Measurements from ENCODE around the gene GIPC1.
"Not testable (repeated sequence)": the region's sequence is repeated elsewhere in the genome, so short reads cannot be mapped to it uniquely, and the experiment has no call there.

Gene GIPC1

DNA sequence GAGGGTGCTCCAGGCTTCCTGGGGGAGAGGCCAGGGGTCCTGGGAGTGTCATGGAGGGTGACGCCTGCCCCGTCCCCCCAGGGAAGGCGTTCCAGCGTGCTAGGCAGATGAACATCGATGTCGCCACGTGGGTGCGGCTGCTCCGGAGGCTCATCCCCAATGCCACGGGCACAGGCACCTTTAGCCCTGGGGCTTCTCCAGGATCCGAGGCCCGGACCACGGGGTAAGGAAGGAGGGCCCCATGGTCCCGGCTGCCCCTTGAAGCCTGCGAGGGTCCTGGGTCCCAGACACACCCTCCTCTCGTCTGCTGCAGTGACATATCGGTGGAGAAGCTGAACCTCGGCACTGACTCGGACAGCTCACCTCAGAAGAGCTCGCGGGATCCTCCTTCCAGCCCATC lies 32.2 kb downstream of the GIPC1 start:
- Histone ChIP-seq H3K36me3 (ENCODE audit: insufficient read depth, low read length) (peaks cover 68% of the 10 kb centered on the region), H3K4me3 (ENCODE audit: low read length) (no peak overlapping the region), H3K27ac (ENCODE audit: low read depth, low read length) (no peak overlapping the region), H3K9ac (ENCODE audit: low read depth, low read length) (no peak overlapping the region), H3K27me3 (ENCODE audit: insufficient read depth, low read length) (no peaks in the 10 kb centered on the region), H3K9me3 (ENCODE audit: insufficient read depth, low read depth, low read length) (no peaks in the 10 kb centered on the region), H3K4me1 (ENCODE audit: insufficient read depth, low read length) (no peaks in the 10 kb centered on the region)
- WGBS = 97% methylated on average over 21 of the region's 21 CpGs

- not testable (repeated sequence) for H3K27me3 ChIP-seq (ENCODE audit: insufficient read depth, low read length); H3K27ac ChIP-seq (ENCODE audit: low read depth, low read length); H3K4me3 ChIP-seq (ENCODE audit: low read length); H3K4me1 ChIP-seq (ENCODE audit: insufficient read depth, low read length); H3K9ac ChIP-seq (ENCODE audit: low read depth, low read length); H3K9me3 ChIP-seq (ENCODE audit: insufficient read depth, low read depth, low read length)
- peaks cover 60% of the 10 kb centered on the region for H3K36me3 ChIP-seq (ENCODE audit: insufficient read depth, low read length)
- 96% methylated on average over 5 of the region's 7 CpGs for WGBS
Observed at GRCh38 chr19:14462401-14462800, 33.5 kb downstream of the GIPC1 start.

GRCh38 chr19:14460935-14461334 lies 35.0 kb downstream of the GIPC1 start:
- Histone ChIP-seq H3K36me3 (ENCODE audit: insufficient read depth, low read length) (peaks cover 47% of the 10 kb centered on the region), H3K9me3 (ENCODE audit: insufficient read depth, low read depth, low read length) (no peaks in the 10 kb centered on the region), H3K4me3 (ENCODE audit: low read length) (no peak overlapping the region), H3K4me1 (ENCODE audit: insufficient read depth, low read length) (no peaks in the 10 kb centered on the region), H3K9ac (ENCODE audit: low read depth, low read length) (no peak overlapping the region), H3K27me3 (ENCODE audit: insufficient read depth, low read length) (no peaks in the 10 kb centered on the region), H3K27ac (ENCODE audit: low read depth, low read length) (no peak overlapping the region)
- WGBS = 94% methylated on average over 2 of the region's 2 CpGs

DNA sequence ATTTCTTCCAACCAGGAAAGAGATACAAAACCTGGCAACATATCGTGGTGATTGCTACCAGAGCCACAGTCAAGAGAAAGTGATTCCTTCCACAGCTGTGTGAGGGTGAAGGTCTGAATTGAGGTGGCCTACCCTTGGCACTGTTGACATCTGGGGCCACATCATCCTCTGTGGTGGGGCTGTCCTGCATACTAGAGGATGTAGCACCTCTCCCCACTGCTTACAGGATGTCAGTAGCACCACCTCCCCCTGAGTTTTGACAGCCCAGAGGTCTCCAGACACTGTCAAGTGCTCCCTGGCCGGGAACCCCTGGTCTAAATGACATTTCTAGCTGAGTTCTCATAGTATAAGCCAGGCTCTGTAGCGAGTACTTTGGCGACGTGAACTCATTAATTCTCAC lies 36.2 kb downstream of the GIPC1 start:
- no peaks in the 10 kb centered on the region for H3K9me3 ChIP-seq (ENCODE audit: insufficient read depth, low read depth, low read length)
- no peaks in the 10 kb centered on the region for H3K27me3 ChIP-seq (ENCODE audit: insufficient read depth, low read length)
- H3K4me3 ChIP-seq (ENCODE audit: low read length) = no peak overlapping the region
- WGBS = 94% methylated on average over 5 of the region's 5 CpGs
- peaks cover 43% of the 10 kb centered on the region for H3K36me3 ChIP-seq (ENCODE audit: insufficient read depth, low read length)
- no peaks in the 10 kb centered on the region for H3K4me1 ChIP-seq (ENCODE audit: insufficient read depth, low read length)
- H3K27ac ChIP-seq (ENCODE audit: low read depth, low read length) = no peak overlapping the region
- H3K9ac ChIP-seq (ENCODE audit: low read depth, low read length) = no peak overlapping the region

DNA sequence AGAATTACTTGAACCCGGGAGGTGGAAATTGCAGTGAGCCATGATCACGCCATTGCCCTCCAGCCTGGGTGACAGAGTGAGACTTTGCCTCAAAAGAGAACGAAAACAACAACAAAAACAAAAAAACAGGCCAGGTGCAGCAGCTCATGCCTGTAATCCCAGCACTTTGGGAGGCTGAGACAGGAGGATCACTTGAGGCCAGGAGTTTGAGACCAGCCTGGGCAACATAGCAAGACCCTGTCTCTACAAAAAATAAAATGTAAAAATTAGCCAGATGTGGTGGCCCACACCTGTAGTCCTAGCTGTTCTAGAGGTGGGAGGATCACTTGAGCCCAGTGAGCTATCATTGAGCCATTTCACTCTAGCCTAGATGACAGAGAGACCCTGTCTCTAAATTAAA lies 43.6 kb downstream of the GIPC1 start:
- peaks cover 45% of the 10 kb centered on the region for H3K36me3 ChIP-seq (ENCODE audit: insufficient read depth, low read length)
- not testable (repeated sequence) for H3K4me3 ChIP-seq (ENCODE audit: low read length); H3K4me1 ChIP-seq (ENCODE audit: insufficient read depth, low read length); H3K9ac ChIP-seq (ENCODE audit: low read depth, low read length); H3K27me3 ChIP-seq (ENCODE audit: insufficient read depth, low read length); H3K27ac ChIP-seq (ENCODE audit: low read depth, low read length); H3K9me3 ChIP-seq (ENCODE audit: insufficient read depth, low read depth, low read length)
- WGBS = 97% methylated on average over 3 of the region's 3 CpGs

DNA sequence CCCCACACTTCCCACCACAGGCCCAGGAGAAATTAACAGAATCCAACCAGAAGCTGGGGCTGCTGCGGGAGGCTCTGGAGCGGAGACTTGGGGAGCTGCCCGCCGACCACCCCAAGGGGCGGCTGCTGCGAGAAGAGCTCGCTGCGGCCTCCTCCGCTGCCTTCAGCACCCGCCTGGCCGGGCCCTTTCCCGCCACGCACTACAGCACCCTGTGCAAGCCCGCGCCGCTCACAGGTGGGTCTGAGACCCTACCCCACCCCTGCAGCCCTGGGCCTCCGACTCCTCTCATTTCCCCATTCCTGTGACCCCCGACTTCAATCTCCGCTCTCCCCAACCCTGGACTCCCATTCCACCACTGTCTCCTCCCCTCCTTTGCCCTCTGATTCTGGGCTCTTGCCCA lies 45.1 kb downstream of the GIPC1 start:
- Histone ChIP-seq H3K27ac (ENCODE audit: low read depth, low read length) (no peak overlapping the region), H3K9me3 (ENCODE audit: insufficient read depth, low read depth, low read length) (no peaks in the 10 kb centered on the region), H3K4me1 (ENCODE audit: insufficient read depth, low read length) (no peaks in the 10 kb centered on the region), H3K36me3 (ENCODE audit: insufficient read depth, low read length) (peaks cover 59% of the 10 kb centered on the region), H3K9ac (ENCODE audit: low read depth, low read length) (no peak overlapping the region), H3K4me3 (ENCODE audit: low read length) (no peak overlapping the region), H3K27me3 (ENCODE audit: insufficient read depth, low read length) (no peaks in the 10 kb centered on the region)
- WGBS = 97% methylated on average over 19 of the region's 19 CpGs

- Histone ChIP-seq H3K4me1 (ENCODE audit: insufficient read depth, low read length) (no peaks in the 10 kb centered on the region), H3K9me3 (ENCODE audit: insufficient read depth, low read depth, low read length) (no peaks in the 10 kb centered on the region), H3K36me3 (ENCODE audit: insufficient read depth, low read length) (peaks cover 62% of the 10 kb centered on the region), H3K9ac (ENCODE audit: low read depth, low read length) (no peak overlapping the region), H3K27me3 (ENCODE audit: insufficient read depth, low read length) (no peaks in the 10 kb centered on the region), H3K4me3 (ENCODE audit: low read length) (no peak overlapping the region), H3K27ac (ENCODE audit: low read depth, low read length) (no peak overlapping the region)
- 87% methylated on average over 30 of the region's 30 CpGs for WGBS
Observed at GRCh38 chr19:14450168-14450874, 45.6 kb downstream of the GIPC1 start.

- no peak overlapping the region for H3K9ac ChIP-seq (ENCODE audit: low read depth, low read length)
- H3K9me3 ChIP-seq (ENCODE audit: insufficient read depth, low read depth, low read length) = no peaks in the 10 kb centered on the region
- WGBS = 94% methylated on average over 5 of the region's 6 CpGs
- no peaks in the 10 kb centered on the region for H3K4me1 ChIP-seq (ENCODE audit: insufficient read depth, low read length)
- H3K27ac ChIP-seq (ENCODE audit: low read depth, low read length) = no peak overlapping the region
- H3K27me3 ChIP-seq (ENCODE audit: insufficient read depth, low read length) = no peaks in the 10 kb centered on the region
- H3K36me3 ChIP-seq (ENCODE audit: insufficient read depth, low read length) = peaks cover 63% of the 10 kb centered on the region
- no peak overlapping the region for H3K4me3 ChIP-seq (ENCODE audit: low read length)
Observed at GRCh38 chr19:14449321-14449720, 46.6 kb downstream of the GIPC1 start.

- WGBS = 94% methylated on average over 10 of the region's 10 CpGs
- Histone ChIP-seq H3K4me1 (ENCODE audit: insufficient read depth, low read length) (no peaks in the 10 kb centered on the region), H3K36me3 (ENCODE audit: insufficient read depth, low read length) (peaks cover 80% of the 10 kb centered on the region)
Observed at GRCh38 chr19:14446336-14447036, 49.4 kb downstream of the GIPC1 start.

DNA sequence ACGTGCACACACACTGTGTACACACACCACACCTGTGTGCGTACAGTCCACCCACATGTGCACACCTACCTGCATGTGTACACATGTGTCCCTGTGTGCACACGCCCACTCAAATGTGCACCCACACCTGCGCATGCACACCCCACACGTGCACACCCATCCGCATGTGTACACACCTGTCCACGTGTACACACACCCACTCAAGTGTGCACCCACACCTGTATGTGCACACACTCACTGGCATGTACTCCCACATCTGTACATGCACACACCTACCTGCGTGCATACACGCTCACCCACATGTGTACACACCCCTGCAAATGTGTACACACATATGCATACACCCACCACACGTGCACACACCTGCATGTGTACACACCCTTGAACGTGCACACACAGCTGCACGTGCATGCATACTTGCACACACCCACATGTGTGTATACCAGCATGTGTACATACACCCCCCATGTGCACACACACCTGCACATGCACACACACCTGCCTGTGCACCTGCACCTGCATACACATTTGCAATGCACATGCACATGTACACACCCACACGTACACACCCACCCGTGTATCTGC lies 52.2 kb downstream of the GIPC1 start:
- Histone ChIP-seq H3K9ac (ENCODE audit: low read depth, low read length) (no peak overlapping the region), H3K36me3 (ENCODE audit: insufficient read depth, low read length) (peaks cover 69% of the 10 kb centered on the region), H3K4me3 (ENCODE audit: low read length) (no peak overlapping the region), H3K9me3 (ENCODE audit: insufficient read depth, low read depth, low read length) (no peaks in the 10 kb centered on the region), H3K4me1 (ENCODE audit: insufficient read depth, low read length) (no peaks in the 10 kb centered on the region), H3K27ac (ENCODE audit: low read depth, low read length) (no peak overlapping the region), H3K27me3 (ENCODE audit: insufficient read depth, low read length) (no peaks in the 10 kb centered on the region)
- WGBS = 95% methylated on average over 14 of the region's 14 CpGs

More at GRCh38 chr19:14446336-14447036, 49.4 kb downstream of the GIPC1 start:
- no peak overlapping the region for H3K9ac ChIP-seq (ENCODE audit: low read depth, low read length)
- no peak overlapping the region for H3K27ac ChIP-seq (ENCODE audit: low read depth, low read length)
- H3K9me3 ChIP-seq (ENCODE audit: insufficient read depth, low read depth, low read length) = no peaks in the 10 kb centered on the region
- no peak overlapping the region for H3K4me3 ChIP-seq (ENCODE audit: low read length)
- no peaks in the 10 kb centered on the region for H3K27me3 ChIP-seq (ENCODE audit: insufficient read depth, low read length)

DNA sequence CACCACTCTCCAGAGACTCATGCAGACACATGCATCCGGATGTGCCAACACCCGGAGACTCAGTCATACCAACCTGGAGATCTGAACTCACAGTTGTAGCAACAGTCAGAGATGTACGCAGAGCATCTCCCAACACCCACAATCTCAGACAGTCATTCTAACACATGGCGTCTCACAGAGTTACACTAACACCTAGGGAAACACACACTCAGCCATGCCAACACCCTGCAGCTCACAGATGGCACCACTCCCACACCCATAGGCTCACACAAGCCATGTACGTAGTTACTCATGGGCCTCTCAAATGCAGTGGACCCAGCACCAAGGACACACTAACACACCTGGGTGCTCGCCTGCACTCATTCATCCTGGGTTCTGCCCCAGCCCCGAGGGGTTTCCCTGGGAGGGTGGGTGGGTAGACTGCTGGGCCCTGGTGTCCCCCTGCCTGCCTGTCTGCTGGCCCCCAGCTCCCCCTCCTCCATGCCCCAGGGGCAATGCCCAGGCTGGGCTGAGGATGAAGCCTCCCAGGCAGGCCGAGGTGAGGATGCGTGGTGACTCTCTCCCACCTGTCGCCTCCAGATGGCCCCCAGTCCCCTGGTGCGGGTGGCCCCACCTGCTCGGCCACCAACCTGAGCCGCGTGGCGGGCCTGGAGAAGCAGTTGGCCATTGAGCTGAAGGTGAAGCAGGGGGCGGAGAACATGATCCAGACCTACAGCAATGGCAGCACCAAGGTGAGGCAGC lies 52.9 kb downstream of the GIPC1 start:
- Histone ChIP-seq H3K27me3 (ENCODE audit: insufficient read depth, low read length) (no peaks in the 10 kb centered on the region), H3K4me3 (ENCODE audit: low read length) (no peak overlapping the region), H3K4me1 (ENCODE audit: insufficient read depth, low read length) (no peaks in the 10 kb centered on the region), H3K9ac (ENCODE audit: low read depth, low read length) (no peak overlapping the region), H3K9me3 (ENCODE audit: insufficient read depth, low read depth, low read length) (no peaks in the 10 kb centered on the region), H3K27ac (ENCODE audit: low read depth, low read length) (no peak overlapping the region), H3K36me3 (ENCODE audit: insufficient read depth, low read length) (peaks cover 62% of the 10 kb centered on the region)
- 96% methylated on average over 16 of the region's 16 CpGs for WGBS
